Omental fat pad (tissue), 4 donors: ENCODE data around the gene SLC25A53. TPM values are rescaled to one million over a fixed set of nuclear protein-coding genes. Genes with fewer than 3 reads are reported as not detected.

Source experiments
- ATAC-seq: fragments of 150-250 bp; one replicate; pipeline ENCODE4 v1.9.1; 2016; ENCODE audit warnings: mild to moderate bottlenecking, moderate library complexity; ENCODE audit not compliant: low FRiP score
- DNase-seq: peaks from one replicate; pipeline ENCODE4 v3.0.0-alpha.2; 2019; ENCODE audit warnings: low spot score
- CTCF ChIP-seq, 3 donors: fragments of 450-650 bp; IDR thresholded peaks; one replicate each; pipeline ENCODE4 v1.5.1; 2016 to 2017; ENCODE audit warnings: antibody characterized with exemption in 3 of 3, mild to moderate bottlenecking in 3 of 3, moderate library complexity in 2 of 3
- total RNA-seq, 4 donors: library from RNA; depleted of rRNA; stranded (reverse); fragments of >200 nt; gene quantifications; one replicate each; pipeline ENCODE4 v1.1.0, GENCODE V29; 2016

The SLC25A53 gene
- total RNA-seq, 4 donors from 2014 or later = 12.9 to 19.9 (median 16.8) TPM

GRCh38 chrX:104187931-104188330 lies 31.1 kb upstream of the SLC25A53 start:
- TF ChIP-seq CTCF (IDR thresholded peaks at IDR 0.05) = no peak
- ATAC-seq (no peak), DNase-seq (no peak)

- no peak for ATAC-seq
Observed at GRCh38 chrX:104183685-104184084, 26.9 kb upstream of the SLC25A53 start.

GRCh38 chrX:104173841-104174240 lies 17.0 kb upstream of the SLC25A53 start:
- no peak for TF ChIP-seq CTCF (IDR thresholded peaks at IDR 0.05)
- ATAC-seq = no peak
- no peak for DNase-seq

More at GRCh38 chrX:104183685-104184084, 26.9 kb upstream of the SLC25A53 start:
- DNase-seq = no peak
- no peak for TF ChIP-seq CTCF (IDR thresholded peaks at IDR 0.05)

GRCh38 chrX:104172788-104173187 lies 16.0 kb upstream of the SLC25A53 start:
- no peak for TF ChIP-seq CTCF (IDR thresholded peaks at IDR 0.05)
- ATAC-seq (no peak), DNase-seq (no peak)

GRCh38 chrX:104172121-104172520 lies 15.3 kb upstream of the SLC25A53 start:
- ATAC-seq = no peak
- no peak for DNase-seq
- TF ChIP-seq CTCF (IDR thresholded peaks at IDR 0.05) = no peak

- no peak for ATAC-seq
- DNase-seq = no peak
- no peak for TF ChIP-seq CTCF (IDR thresholded peaks at IDR 0.05)
Observed at GRCh38 chrX:104168127-104168526, 11.3 kb upstream of the SLC25A53 start.

- ATAC-seq = peak; percentile 10
- no peak for DNase-seq
Observed at GRCh38 chrX:104166735-104167436, 10.1 kb upstream of the SLC25A53 start.

More at GRCh38 chrX:104166735-104167436, 10.1 kb upstream of the SLC25A53 start:
- TF ChIP-seq CTCF (IDR thresholded peaks at IDR 0.05) = no peak
